ENCODE data around the gene ACBD6.

DNA sequence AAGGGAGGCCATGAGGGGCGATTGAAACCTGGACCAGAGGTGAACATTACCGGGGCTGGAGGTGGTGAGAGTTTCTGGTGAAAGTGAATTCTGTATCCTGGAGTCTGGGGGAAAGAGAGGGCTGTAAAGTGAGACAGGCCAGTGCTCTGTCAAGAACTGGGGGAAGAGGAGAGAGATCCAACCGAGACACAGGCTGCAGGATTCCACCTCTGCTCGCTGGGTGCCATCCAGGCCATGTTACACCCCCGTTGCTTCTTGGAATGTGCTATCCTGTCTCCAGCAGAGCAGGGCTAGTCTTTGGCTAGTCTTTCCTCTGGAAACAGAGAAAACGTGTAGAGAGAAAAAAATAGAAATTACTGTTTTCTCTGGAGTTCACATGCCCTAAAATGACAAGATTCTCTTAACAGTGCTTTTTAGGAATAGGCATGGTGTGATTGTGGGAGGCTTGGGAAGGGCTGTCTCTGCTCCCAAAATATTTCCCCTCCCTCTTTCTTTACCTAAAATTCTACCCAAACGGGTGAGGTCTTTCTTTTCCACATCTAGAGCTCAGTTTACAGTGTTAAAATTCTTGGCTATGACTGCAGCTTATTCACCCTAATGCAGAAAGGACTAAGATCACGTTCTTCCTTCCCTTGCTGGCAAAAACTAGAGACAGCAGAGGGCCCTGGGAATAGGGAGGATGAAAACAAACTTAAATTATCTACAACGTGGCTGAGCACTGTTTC lies 39.9 kb upstream of the ACBD6 start:
- TF ChIP-seq, protein P1, sequence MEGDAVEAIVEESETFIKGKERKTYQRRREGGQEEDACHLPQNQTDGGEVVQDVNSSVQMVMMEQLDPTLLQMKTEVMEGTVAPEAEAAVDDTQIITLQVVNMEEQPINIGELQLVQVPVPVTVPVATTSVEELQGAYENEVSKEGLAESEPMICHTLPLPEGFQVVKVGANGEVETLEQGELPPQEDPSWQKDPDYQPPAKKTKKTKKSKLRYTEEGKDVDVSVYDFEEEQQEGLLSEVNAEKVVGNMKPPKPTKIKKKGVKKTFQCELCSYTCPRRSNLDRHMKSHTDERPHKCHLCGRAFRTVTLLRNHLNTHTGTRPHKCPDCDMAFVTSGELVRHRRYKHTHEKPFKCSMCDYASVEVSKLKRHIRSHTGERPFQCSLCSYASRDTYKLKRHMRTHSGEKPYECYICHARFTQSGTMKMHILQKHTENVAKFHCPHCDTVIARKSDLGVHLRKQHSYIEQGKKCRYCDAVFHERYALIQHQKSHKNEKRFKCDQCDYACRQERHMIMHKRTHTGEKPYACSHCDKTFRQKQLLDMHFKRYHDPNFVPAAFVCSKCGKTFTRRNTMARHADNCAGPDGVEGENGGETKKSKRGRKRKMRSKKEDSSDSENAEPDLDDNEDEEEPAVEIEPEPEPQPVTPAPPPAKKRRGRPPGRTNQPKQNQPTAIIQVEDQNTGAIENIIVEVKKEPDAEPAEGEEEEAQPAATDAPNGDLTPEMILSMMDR (conservative IDR thresholded peaks at IDR 0.05; ENCODE audit: low read depth, low read length) = no peak
- TF ChIP-seq EZH2 (IDR thresholded peaks at IDR 0.05; ENCODE audit: borderline replicate concordance, low read depth, low read length, poor library complexity, severe bottlenecking) = no peak
